Lung microvascular endothelial cell (primary cell): ENCODE data around the gene GSTK1. TPM values are rescaled to one million over a fixed set of nuclear protein-coding genes. Genes with fewer than 3 reads are reported as not detected.

Experiments
- DNase-seq, 2 donors: peaks; one replicate each; pipeline versions ENCODE4 v3.0.0 to v3.0.0-alpha.2; 2010; ENCODE audit warnings: low read depth in 2 of 2
- total RNA-seq: library from RNA; depleted of rRNA; stranded (reverse); fragments of >200 nt; gene quantifications from 2 replicates; pipeline ENCODE4 v1.2.1, GENCODE V29; 2014

Gene GSTK1
- total RNA-seq, 1 donor from 2014 or later, result 77.0 TPM

DNA sequence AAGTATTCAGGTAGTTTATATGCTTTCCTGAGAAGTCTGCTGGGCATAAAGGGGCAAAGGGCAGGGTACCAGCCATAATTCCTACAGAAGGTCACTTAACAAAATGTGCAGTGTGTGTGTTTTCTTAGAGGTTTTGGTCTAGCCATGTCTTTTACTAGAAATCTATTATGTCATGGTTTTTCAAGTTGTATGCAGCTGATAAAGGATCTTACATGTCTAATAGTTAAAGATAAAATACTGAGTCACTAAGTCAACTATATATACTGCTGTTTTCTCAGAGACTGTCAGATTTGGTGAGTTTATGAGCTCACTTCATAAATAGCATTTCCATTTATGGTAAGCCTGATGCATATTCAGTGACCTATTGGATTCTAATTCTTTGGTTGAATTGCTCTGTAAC is 32.6 kb downstream of the GSTK1 start:
- peak in 1 of 2 donors; percentile 31 for DNase-seq

DNA sequence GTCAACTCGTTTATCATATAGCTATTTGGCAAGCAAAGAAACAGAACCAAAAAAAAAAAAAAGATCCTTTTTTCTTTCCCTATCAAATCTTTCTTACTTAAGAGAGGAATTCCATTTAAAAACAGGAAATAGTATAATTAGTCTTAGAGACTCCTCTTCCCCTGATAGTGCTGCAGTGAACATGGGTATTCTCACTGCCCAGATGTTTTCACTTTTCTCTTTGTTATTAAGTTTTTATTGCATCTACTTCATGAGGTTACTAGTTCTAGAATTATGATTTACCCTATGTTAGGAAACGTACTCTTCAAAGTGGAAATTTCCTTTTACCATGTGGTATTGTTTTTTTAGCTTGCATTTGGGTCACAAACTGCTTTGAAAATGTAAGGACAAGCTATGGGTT is 33.4 kb downstream of the GSTK1 start:
- no peak for DNase-seq

DNA sequence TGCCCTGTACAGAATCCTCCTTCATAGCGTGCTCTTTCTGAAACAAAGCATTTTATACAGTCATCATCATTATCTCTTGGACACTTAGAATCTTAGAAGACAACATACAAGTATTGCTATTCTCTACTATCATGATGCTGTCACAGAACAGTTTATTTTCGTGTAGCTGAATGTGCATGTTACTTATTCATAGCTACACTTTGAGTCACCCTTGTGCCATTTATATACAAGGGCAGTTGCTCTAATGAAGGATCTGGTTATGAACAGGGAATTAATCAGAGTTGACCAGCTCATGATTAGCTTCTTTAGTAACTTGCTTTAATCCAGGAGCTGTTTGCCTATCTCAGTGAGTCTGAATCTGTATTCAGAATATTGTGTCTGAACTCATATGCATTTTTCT is 36.1 kb downstream of the GSTK1 start:
- no peak for DNase-seq

DNA sequence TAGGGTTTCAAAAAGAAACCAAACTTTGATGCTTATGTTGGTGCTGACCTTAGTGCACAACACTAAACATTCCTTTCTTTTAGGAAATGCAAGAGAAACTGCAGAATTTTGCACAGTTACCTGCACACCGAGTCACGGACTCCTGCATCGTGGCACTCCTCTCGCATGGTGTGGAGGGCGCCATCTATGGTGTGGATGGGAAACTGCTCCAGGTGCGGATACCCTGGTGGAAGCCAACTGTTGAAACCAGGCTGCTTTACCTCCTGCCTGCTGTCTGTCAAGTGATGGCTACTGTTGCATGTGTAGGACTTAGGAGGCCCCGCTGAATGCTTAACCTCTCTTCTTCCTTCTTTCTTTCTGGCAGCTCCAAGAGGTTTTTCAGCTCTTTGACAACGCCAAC is 36.6 kb downstream of the GSTK1 start:
- DNase-seq, result peak; percentile 27 to 55

DNA sequence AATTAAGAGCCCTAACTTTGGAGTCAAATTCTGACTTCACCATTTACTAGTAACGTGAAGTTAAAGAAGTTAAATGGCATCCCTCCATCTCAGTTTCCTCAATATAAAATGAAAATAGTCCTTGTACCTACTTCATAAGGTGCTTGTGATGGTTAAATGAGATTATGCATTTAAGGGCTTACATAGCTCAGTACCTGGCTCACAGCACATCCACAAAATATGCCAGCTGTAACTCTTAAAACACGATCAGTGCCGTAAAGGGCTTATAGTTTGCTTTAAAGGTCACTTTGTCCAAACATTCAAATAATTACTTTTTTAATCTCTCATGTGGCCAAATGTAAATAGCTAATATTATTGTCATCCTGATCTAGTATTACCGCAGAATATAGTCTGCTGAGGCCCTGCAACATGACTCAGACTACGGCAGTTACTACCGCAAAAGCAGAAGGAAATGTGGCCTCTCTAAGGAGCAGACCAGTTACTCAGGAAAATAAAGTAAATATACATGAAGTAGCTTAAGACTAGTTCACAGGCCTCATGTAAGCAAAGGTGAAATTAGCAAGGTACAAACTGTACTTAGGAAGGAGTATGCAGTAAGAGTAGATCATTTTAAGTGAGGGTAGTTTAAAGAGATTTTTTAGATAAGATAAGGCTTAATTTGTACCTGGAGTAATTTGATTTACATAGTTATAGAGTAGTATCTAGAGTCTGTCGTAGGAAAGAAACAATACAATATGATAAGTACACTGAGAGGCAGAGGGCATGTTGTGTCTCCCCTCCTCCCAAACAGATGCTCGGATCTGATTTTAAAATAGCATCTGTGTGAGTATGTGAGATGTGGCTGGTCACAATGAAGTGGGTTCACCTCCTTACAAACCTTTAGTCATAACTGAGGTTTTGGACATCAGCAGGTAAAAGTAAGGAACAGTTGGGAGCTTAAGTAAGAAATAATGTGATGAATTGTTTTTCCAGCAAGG is 38.0 kb downstream of the GSTK1 start:
- DNase-seq, result no peak

DNA sequence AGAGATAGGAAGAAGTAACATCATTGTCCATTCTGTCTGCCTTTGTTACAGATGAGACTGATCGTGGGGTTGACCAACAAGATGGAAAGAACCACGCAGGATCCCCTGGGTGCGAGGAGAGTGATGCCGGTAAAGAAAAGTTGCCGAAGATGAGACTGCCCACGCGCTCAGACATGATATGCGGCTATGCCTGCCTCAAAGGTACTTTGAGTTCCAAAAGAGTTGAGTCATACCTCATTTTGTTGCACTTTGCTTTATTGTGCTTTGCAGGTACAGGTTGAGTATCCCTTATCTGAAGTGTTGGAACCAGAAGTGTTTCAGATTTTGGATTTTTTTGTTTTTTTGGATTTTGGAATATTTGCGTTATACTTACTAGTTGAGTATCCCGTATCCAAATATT is 40.5 kb downstream of the GSTK1 start:
- no peak for DNase-seq

DNA sequence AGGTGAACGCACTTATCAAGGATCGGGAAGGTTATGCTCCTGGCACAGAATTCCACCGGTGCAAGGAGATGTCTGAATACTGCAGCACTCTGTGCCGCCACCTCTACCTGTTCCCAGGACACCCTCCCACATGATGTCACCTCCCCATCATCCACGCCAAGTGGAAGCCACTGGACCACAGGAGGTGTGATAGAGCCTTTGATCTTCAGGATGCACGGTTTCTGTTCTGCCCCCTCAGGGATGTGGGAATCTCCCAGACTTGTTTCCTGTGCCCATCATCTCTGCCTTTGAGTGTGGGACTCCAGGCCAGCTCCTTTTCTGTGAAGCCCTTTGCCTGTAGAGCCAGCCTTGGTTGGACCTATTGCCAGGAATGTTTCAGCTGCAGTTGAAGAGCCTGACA is 41.7 kb downstream of the GSTK1 start:
- no peak for DNase-seq

DNA sequence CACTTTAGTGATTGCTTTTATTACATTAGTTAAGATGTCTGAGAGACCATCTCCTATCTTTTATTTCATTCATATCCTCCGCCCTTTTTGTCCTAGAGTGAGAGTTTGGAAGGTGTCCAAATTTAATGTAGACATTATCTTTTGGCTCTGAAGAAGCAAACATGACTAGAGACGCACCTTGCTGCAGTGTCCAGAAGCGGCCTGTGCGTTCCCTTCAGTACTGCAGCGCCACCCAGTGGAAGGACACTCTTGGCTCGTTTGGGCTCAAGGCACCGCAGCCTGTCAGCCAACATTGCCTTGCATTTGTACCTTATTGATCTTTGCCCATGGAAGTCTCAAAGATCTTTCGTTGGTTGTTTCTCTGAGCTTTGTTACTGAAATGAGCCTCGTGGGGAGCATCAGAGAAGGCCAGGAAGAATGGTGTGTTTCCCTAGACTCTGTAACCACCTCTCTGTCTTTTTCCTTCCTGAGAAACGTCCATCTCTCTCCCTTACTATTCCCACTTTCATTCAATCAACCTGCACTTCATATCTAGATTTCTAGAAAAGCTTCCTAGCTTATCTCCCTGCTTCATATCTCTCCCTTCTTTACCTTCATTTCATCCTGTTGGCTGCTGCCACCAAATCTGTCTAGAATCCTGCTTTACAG is 42.3 kb downstream of the GSTK1 start:
- DNase-seq, result peak; percentile 68 to 72

DNA sequence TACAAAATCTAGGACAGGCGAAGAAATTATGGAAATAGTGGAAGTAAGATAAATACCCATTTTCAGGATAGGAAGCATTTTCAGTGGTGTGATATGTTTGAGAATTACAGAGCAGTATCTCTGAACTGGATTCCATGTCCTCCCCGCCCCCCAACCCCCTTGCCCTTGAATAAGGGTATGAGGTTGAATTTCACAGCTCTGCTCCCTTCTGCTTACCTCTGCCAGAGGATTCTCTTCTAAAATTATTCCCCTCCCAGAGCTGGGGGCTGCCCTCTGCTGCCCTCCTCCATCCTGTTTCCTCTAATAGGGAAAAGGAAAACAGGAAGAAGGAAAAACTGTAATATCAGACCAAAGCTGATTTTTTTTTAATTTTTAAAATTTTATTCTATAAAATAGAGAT is 45.4 kb downstream of the GSTK1 start:
- peak in 1 of 2 donors; percentile 28 for DNase-seq

DNA sequence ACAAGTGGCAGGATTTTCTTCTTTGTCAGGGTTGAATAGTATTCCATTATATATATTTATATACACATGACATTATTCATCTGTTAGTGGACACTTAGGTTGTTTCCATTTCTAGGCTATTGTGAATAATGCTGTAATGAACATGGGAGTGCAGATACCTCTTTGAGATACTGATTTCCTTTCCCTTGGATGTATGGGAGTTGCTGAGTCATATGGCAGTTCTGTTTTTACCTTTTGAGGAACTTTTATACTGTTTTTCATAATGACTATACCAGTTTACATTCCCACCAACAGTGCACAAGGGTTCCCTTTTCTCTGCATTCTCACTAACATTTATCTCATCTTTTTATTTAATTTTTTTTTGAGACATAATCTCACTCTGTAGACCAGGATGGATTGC is 50.9 kb downstream of the GSTK1 start:
- no peak for DNase-seq

DNA sequence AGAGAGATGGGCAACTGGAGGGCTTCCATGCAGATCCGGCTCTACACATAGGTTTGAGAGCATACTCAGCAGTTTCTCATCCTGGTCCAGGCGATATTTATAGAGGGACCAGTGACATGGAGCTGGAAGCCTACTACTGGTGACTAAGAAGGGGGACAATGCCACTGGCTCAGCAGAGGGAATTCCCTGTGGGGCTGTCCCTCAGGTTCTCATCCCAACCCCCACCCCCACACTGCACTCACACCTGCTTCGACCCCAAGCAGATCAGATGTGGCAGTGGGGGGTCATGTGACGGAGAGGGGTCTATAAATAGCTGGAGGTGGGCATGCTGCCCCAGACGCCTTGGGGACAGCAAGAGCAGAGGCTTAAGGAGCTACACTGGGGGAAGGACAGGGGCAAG is 52.5 kb downstream of the GSTK1 start, which contains the start of gene CLCN1:
CLCN1 (plus strand) TSS at position 336 of the 400 bp plus-strand sequence. CDS start 102 bp downstream, outside the sequence.
- no peak for DNase-seq

DNA sequence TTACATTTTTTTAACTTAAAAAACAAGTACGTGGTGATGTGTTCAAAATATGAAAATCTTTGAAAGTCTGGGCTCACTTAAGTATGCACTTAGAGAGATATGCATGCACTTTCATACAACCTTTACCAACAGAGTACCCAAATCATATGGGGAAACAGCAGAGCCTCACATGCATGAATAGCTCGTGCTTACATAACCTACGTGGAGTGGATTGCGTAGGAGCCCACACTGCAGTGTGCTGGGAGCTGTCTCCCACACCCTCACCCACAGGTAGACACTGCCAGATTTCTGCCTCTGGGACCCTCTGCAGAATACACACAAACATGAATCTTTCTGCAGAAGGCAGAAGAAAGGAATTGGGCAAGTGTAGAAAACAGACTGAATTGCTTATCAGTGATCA is 53.3 kb downstream of the GSTK1 start:
- no peak for DNase-seq

DNA sequence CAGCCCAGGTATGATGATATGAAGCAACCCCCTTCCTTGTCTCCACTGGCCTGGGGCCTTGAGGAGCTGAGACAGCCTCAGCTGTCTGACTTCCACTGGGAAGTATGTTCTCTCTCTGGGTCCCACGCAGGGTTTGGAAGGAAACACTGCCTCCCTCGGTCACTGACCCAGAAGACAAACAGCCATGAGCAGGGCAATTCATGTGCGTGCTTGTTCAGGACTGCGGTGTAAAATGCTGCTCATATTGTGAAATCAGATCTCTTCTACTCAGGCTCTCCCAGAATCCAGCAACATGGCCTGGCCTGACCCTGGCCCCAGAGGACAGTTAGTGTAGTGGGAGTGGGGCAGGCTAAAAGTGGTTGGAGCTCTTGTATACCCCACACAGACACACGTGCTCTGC is 55.4 kb downstream of the GSTK1 start:
- DNase-seq, result no peak

Other genes with a start within 250 kb of the GSTK1 start
- gene OR9A2, start 236.3 kb upstream of the GSTK1 start, total RNA-seq, result not detected in 2 replicates
- not detected in 2 replicates for gene OR6V1, start 211.1 kb upstream of the GSTK1 start, total RNA-seq
- gene PIP, start 131.4 kb upstream of the GSTK1 start, total RNA-seq, result not detected in 2 replicates
- gene TAS2R39, start 80.0 kb upstream of the GSTK1 start, total RNA-seq, result not detected in 2 replicates
- not detected in 2 replicates for gene TAS2R40, start 41.4 kb upstream of the GSTK1 start, total RNA-seq
- not detected in 2 replicates for gene TMEM139, start 21.5 kb downstream of the GSTK1 start, total RNA-seq
- gene CASP2, start 24.9 kb downstream of the GSTK1 start, total RNA-seq, result 9.9 and 11.6 TPM in 2 replicates
- gene CLCN1, start 52.7 kb downstream of the GSTK1 start, total RNA-seq, result not detected in 2 replicates
- gene FAM131B, start 99.3 kb downstream of the GSTK1 start, total RNA-seq, result under 0.01 and 0.22 TPM in 2 replicates
- 12.0 and 13.9 TPM in 2 replicates for gene ZYX, start 117.9 kb downstream of the GSTK1 start, total RNA-seq
- 0.20 TPM in 1 of 2 replicates, not detected in the other for gene EPHA1, start 145.4 kb downstream of the GSTK1 start, total RNA-seq
- not detected in 2 replicates for gene TAS2R60, start 180.0 kb downstream of the GSTK1 start, total RNA-seq
- not detected in 2 replicates for gene TAS2R41, start 214.4 kb downstream of the GSTK1 start, total RNA-seq